ENCODE results near the gene SEMA6D.

Gene SEMA6D

GRCh38 chr15:47691882-47692281 lies 25.4 kb upstream of the SEMA6D start:
- Histone ChIP-seq H3K27me3 (ENCODE audit: control insufficient read depth, insufficient read depth, low read length) (no peaks in the 10 kb centered on the region), H3K36me3 (ENCODE audit: control insufficient read depth, low read depth, low read length) (no peaks in the 10 kb centered on the region), H3K27ac (ENCODE audit: low read length) (no peak overlapping the region), H3K9ac (ENCODE audit: low read length) (no peak overlapping the region), H3K4me1 (ENCODE audit: control insufficient read depth, low read depth, low read length) (no peaks in the 10 kb centered on the region), H3K9me3 (ENCODE audit: control insufficient read depth, low read depth, low read length) (no peaks in the 10 kb centered on the region), H3K4me3 (ENCODE audit: low read length) (no peak overlapping the region)

GRCh38 chr15:47696351-47696750 lies 21.0 kb upstream of the SEMA6D start:
- Histone ChIP-seq H3K36me3 (ENCODE audit: control insufficient read depth, low read depth, low read length) (no peaks in the 10 kb centered on the region), H3K9ac (ENCODE audit: low read length) (no peak overlapping the region), H3K27ac (ENCODE audit: low read length) (no peak overlapping the region), H3K4me1 (ENCODE audit: control insufficient read depth, low read depth, low read length) (no peaks in the 10 kb centered on the region), H3K27me3 (ENCODE audit: control insufficient read depth, insufficient read depth, low read length) (no peaks in the 10 kb centered on the region), H3K9me3 (ENCODE audit: control insufficient read depth, low read depth, low read length) (no peaks in the 10 kb centered on the region), H3K4me3 (ENCODE audit: low read length) (no peak overlapping the region)

GRCh38 chr15:47705281-47705997 lies 11.9 kb upstream of the SEMA6D start:
- H3K9me3 ChIP-seq (ENCODE audit: control insufficient read depth, low read depth, low read length), result no peaks in the 10 kb centered on the region
- no peak overlapping the region for H3K27ac ChIP-seq (ENCODE audit: low read length)
- H3K4me1 ChIP-seq (ENCODE audit: control insufficient read depth, low read depth, low read length), result no peaks in the 10 kb centered on the region
- no peak overlapping the region for H3K4me3 ChIP-seq (ENCODE audit: low read length)
- H3K36me3 ChIP-seq (ENCODE audit: control insufficient read depth, low read depth, low read length), result no peaks in the 10 kb centered on the region
- no peaks in the 10 kb centered on the region for H3K27me3 ChIP-seq (ENCODE audit: control insufficient read depth, insufficient read depth, low read length)
- no peak overlapping the region for H3K9ac ChIP-seq (ENCODE audit: low read length)

- no peak overlapping the region for H3K9ac ChIP-seq (ENCODE audit: low read length)
- no peaks in the 10 kb centered on the region for H3K27me3 ChIP-seq (ENCODE audit: control insufficient read depth, insufficient read depth, low read length)
- H3K4me3 ChIP-seq (ENCODE audit: low read length), result no peak overlapping the region
- no peak overlapping the region for H3K27ac ChIP-seq (ENCODE audit: low read length)
- H3K36me3 ChIP-seq (ENCODE audit: control insufficient read depth, low read depth, low read length), result no peaks in the 10 kb centered on the region
- no peaks in the 10 kb centered on the region for H3K9me3 ChIP-seq (ENCODE audit: control insufficient read depth, low read depth, low read length)
- no peaks in the 10 kb centered on the region for H3K4me1 ChIP-seq (ENCODE audit: control insufficient read depth, low read depth, low read length)
Measured at GRCh38 chr15:47707391-47707790, 9.9 kb upstream of the SEMA6D start.

GRCh38 chr15:47708161-47708980 lies 8.9 kb upstream of the SEMA6D start:
- Histone ChIP-seq H3K27ac (ENCODE audit: low read length) (no peak overlapping the region), H3K4me3 (ENCODE audit: low read length) (no peak overlapping the region), H3K27me3 (ENCODE audit: control insufficient read depth, insufficient read depth, low read length) (no peaks in the 10 kb centered on the region), H3K9me3 (ENCODE audit: control insufficient read depth, low read depth, low read length) (no peaks in the 10 kb centered on the region), H3K4me1 (ENCODE audit: control insufficient read depth, low read depth, low read length) (no peaks in the 10 kb centered on the region), H3K36me3 (ENCODE audit: control insufficient read depth, low read depth, low read length) (no peaks in the 10 kb centered on the region), H3K9ac (ENCODE audit: low read length) (no peak overlapping the region)

GRCh38 chr15:47711655-47712054 lies 5.7 kb upstream of the SEMA6D start:
- H3K9me3 ChIP-seq (ENCODE audit: control insufficient read depth, low read depth, low read length), result no peaks in the 10 kb centered on the region
- H3K9ac ChIP-seq (ENCODE audit: low read length), result no peak overlapping the region
- H3K36me3 ChIP-seq (ENCODE audit: control insufficient read depth, low read depth, low read length), result no peaks in the 10 kb centered on the region
- H3K4me1 ChIP-seq (ENCODE audit: control insufficient read depth, low read depth, low read length), result peaks cover 15% of the 10 kb centered on the region
- no peak overlapping the region for H3K4me3 ChIP-seq (ENCODE audit: low read length)
- H3K27me3 ChIP-seq (ENCODE audit: control insufficient read depth, insufficient read depth, low read length), result peaks cover 21% of the 10 kb centered on the region
- H3K27ac ChIP-seq (ENCODE audit: low read length), result no peak overlapping the region

GRCh38 chr15:47715402-47715801 lies 1.9 kb upstream of the SEMA6D start:
- Histone ChIP-seq H3K9me3 (ENCODE audit: control insufficient read depth, low read depth, low read length) (no peaks in the 10 kb centered on the region), H3K4me3 (ENCODE audit: low read length) (no peak overlapping the region), H3K27ac (ENCODE audit: low read length) (no peak overlapping the region), H3K36me3 (ENCODE audit: control insufficient read depth, low read depth, low read length) (no peaks in the 10 kb centered on the region), H3K9ac (ENCODE audit: low read length) (no peak overlapping the region), H3K27me3 (ENCODE audit: control insufficient read depth, insufficient read depth, low read length) (peaks cover 40% of the 10 kb centered on the region), H3K4me1 (ENCODE audit: control insufficient read depth, low read depth, low read length) (peaks cover 21% of the 10 kb centered on the region)

GRCh38 chr15:47715856-47716445 lies 1.4 kb upstream of the SEMA6D start:
- Histone ChIP-seq H3K4me3 (ENCODE audit: low read length) (no peak overlapping the region), H3K36me3 (ENCODE audit: control insufficient read depth, low read depth, low read length) (no peaks in the 10 kb centered on the region), H3K9ac (ENCODE audit: low read length) (no peak overlapping the region), H3K9me3 (ENCODE audit: control insufficient read depth, low read depth, low read length) (no peaks in the 10 kb centered on the region), H3K27ac (ENCODE audit: low read length) (no peak overlapping the region), H3K4me1 (ENCODE audit: control insufficient read depth, low read depth, low read length) (peaks cover 27% of the 10 kb centered on the region), H3K27me3 (ENCODE audit: control insufficient read depth, insufficient read depth, low read length) (peaks cover 45% of the 10 kb centered on the region)

GRCh38 chr15:47716516-47716915 lies 789 bp upstream of the SEMA6D start:
- no peak overlapping the region for H3K9ac ChIP-seq (ENCODE audit: low read length)

GRCh38 chr15:47718497-47719437 lies 1.5 kb downstream of the SEMA6D start:
- Histone ChIP-seq H3K36me3 (ENCODE audit: control insufficient read depth, low read depth, low read length) (no peaks in the 10 kb centered on the region), H3K9me3 (ENCODE audit: control insufficient read depth, low read depth, low read length) (no peaks in the 10 kb centered on the region), H3K27ac (ENCODE audit: low read length) (no peak overlapping the region), H3K9ac (ENCODE audit: low read length) (peak overlapping the region; percentile 40), H3K4me1 (ENCODE audit: control insufficient read depth, low read depth, low read length) (peaks cover 29% of the 10 kb centered on the region), H3K27me3 (ENCODE audit: control insufficient read depth, insufficient read depth, low read length) (peaks cover 53% of the 10 kb centered on the region), H3K4me3 (ENCODE audit: low read length) (peak overlapping the region; percentile 89)

More at GRCh38 chr15:47716516-47716915, 789 bp upstream of the SEMA6D start:
- no peak overlapping the region for H3K27ac ChIP-seq (ENCODE audit: low read length)
- no peaks in the 10 kb centered on the region for H3K36me3 ChIP-seq (ENCODE audit: control insufficient read depth, low read depth, low read length)
- peak overlapping the region; percentile 89 for H3K4me3 ChIP-seq (ENCODE audit: low read length)
- peaks cover 51% of the 10 kb centered on the region for H3K27me3 ChIP-seq (ENCODE audit: control insufficient read depth, insufficient read depth, low read length)
- no peaks in the 10 kb centered on the region for H3K9me3 ChIP-seq (ENCODE audit: control insufficient read depth, low read depth, low read length)
- H3K4me1 ChIP-seq (ENCODE audit: control insufficient read depth, low read depth, low read length), result peaks cover 29% of the 10 kb centered on the region

- Histone ChIP-seq H3K4me1 (ENCODE audit: control insufficient read depth, low read depth, low read length) (peaks cover 29% of the 10 kb centered on the region), H3K27me3 (ENCODE audit: control insufficient read depth, insufficient read depth, low read length) (peaks cover 50% of the 10 kb centered on the region), H3K27ac (ENCODE audit: low read length) (no peak overlapping the region), H3K36me3 (ENCODE audit: control insufficient read depth, low read depth, low read length) (no peaks in the 10 kb centered on the region), H3K4me3 (ENCODE audit: low read length) (peak overlapping the region; percentile 89), H3K9me3 (ENCODE audit: control insufficient read depth, low read depth, low read length) (no peaks in the 10 kb centered on the region), H3K9ac (ENCODE audit: low read length) (no peak overlapping the region)
Measured at GRCh38 chr15:47719730-47720129, 2.4 kb downstream of the SEMA6D start.

Data from iPS-18a (cell line).